Transverse colon (tissue), 4 donors: ENCODE results near the gene COQ8B. TPM values are rescaled to one million over a fixed set of nuclear protein-coding genes. Genes with fewer than 3 reads are reported as not detected.
A peak's percentile ranks its signal among the peaks of the same experiment; 100 is the strongest.

Experiments used
- DNase-seq: peaks from one replicate; pipeline ENCODE4 v3.0.0-alpha.2; 2019
- H3K27ac ChIP-seq, 4 donors: fragments of 200-600 bp; sonication (generic); 2 replicates each; pipeline ENCODE4 v1.5.1; 2016 to 2018; ENCODE audit warnings: inconsistent platforms in 4 of 4
- H3K27me3 ChIP-seq: fragments of 200-600 bp; sonication (generic); 2 replicates; pipeline ENCODE4 v1.5.1; 2017; ENCODE audit warnings: inconsistent platforms
- H3K36me3 ChIP-seq, 4 donors: fragments of 200-600 bp; sonication (generic); 2 replicates each; pipeline ENCODE4 v1.5.1; 2017 to 2019; ENCODE audit warnings: inconsistent platforms in 4 of 4
- H3K4me1 ChIP-seq, 4 donors: fragments of 200-600 bp; sonication (generic); 2 replicates each; pipeline ENCODE4 v1.5.1; 2017 to 2020; ENCODE audit warnings: inconsistent platforms in 4 of 4
- H3K4me3 ChIP-seq, 4 donors: fragments of 200-600 bp; sonication (generic); 1 replicate in 1 of 4; 2 replicates in 3 of 4; pipeline versions ENCODE4 v1.5.1 to v1.6.1; 2017 to 2019; ENCODE audit warnings: inconsistent platforms in 4 of 4
- H3K9me3 ChIP-seq, 2 donors: fragments of 200-600 bp; sonication (generic); 2 replicates each; pipeline ENCODE4 v1.5.1; 2017 to 2019; ENCODE audit warnings: inconsistent platforms in 2 of 2
- EP300 ChIP-seq: sonication (generic); formaldehyde crosslinking; IDR thresholded peaks from one replicate; pipeline ENCODE4 v1.6.1; 2017; ENCODE audit warnings: antibody characterized with exemption, low read depth
- POLR2A ChIP-seq: fragments of 450-650 bp; IDR thresholded peaks from one replicate; pipeline ENCODE4 v1.6.1; 2016; ENCODE audit warnings: antibody characterized with exemption, mild to moderate bottlenecking, moderate library complexity
- POLR2AphosphoS5 ChIP-seq, 3 donors: sonication (generic); formaldehyde crosslinking; IDR thresholded peaks; one replicate each; pipeline ENCODE4 v1.6.1; 2016; ENCODE audit warnings: antibody characterized with exemption in 3 of 3
- WGBS, 2 donors: methylation state at CpG; one replicate each; pipeline ENCODE4 v1.1.5; 2018; ENCODE audit warnings: low coverage in 1 of 2; 5-methylcytosine and 5-hydroxymethylcytosine counted together
- in situ Hi-C, 4 donors: fragments of 200-750 bp; cut with MboI; loops; one replicate each; pipeline versions ENCODE4 v1.15.0 to v1.15.1; 2017; ENCODE audit warnings: low sequenced_read_pairs in 3 of 4, low pct_ligation_motif_present in 1 of 4, low pct_unique_long_range_greater_than_20kb in 1 of 4
- intact Hi-C: fragments of 100-400 bp; cut with DNase I; formaldehyde crosslinking; loops from one replicate; pipeline ENCODE4 v1.15.1; 2023; ENCODE audit warnings: low total_unique reads
- small RNA-seq, 4 donors: library from RNA; depleted of rRNA; stranded (forward); fragments of <200 nt; gene quantifications; one replicate each; pipeline ENCODE3, GENCODE V24; 2016
- total RNA-seq, 4 donors: library from RNA; depleted of rRNA; stranded (reverse); fragments of >200 nt; gene quantifications; one replicate each; pipeline ENCODE4 v1.1.0, GENCODE V29; 2016
- TF ChIP-seq, protein P1 (sequence below), 5 experiments: fragments of 200-600 bp in 3 of 5; fragments of 450-650 bp in 2 of 5; sonication (generic) in 3 of 5; IDR thresholded peaks; 1 replicate in 2 of 5; 2 replicates in 3 of 5; pipeline ENCODE4 v1.5.1; 2016 to 2017; ENCODE audit warnings: antibody characterized with exemption in 5 of 5, inconsistent platforms in 3 of 5, mild to moderate bottlenecking in 2 of 5, moderate library complexity in 1 of 5

Gene COQ8B
- total RNA-seq, 4 donors from 2014 or later = 15.3 to 41.2 (median 36.5) TPM

DNA sequence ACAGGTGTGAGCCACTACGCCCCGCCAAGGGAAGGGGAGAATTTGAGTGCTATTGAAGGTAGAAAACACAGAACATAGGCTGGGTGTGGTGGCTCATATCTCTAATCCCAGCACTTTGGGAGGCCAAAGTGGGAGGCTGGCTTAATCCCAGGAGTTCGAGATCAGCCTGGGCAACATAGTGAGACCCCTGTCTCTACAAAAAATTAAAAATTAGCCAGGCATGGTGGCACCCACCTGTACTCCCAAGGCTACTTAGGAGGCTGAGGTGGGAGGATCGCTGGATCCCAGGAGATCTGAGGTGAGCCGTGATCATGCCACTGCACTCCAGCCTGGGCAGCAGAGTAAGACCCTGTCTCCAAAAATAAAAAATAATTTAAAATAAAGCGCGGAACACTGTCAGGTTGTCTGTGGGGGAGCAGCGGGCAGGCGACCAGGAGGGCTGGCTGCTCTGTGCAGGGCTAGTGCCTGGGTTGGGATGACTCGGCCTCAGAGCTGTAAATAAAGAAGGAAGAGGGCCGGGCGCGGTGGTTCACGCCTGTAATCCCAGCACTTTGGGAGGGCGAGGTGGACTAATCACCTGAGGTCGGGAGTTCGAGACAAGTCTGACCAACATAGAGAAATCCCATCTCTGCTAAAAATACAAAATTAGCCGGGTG lies 74.5 kb downstream of the COQ8B start:
- TF ChIP-seq EP300 (no peak), POLR2AphosphoS5 (IDR thresholded peaks at IDR 0.05) (no peak), POLR2A (no peak)
- TF ChIP-seq, protein P1, sequence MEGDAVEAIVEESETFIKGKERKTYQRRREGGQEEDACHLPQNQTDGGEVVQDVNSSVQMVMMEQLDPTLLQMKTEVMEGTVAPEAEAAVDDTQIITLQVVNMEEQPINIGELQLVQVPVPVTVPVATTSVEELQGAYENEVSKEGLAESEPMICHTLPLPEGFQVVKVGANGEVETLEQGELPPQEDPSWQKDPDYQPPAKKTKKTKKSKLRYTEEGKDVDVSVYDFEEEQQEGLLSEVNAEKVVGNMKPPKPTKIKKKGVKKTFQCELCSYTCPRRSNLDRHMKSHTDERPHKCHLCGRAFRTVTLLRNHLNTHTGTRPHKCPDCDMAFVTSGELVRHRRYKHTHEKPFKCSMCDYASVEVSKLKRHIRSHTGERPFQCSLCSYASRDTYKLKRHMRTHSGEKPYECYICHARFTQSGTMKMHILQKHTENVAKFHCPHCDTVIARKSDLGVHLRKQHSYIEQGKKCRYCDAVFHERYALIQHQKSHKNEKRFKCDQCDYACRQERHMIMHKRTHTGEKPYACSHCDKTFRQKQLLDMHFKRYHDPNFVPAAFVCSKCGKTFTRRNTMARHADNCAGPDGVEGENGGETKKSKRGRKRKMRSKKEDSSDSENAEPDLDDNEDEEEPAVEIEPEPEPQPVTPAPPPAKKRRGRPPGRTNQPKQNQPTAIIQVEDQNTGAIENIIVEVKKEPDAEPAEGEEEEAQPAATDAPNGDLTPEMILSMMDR (IDR thresholded peaks at IDR 0.05) = no peak
- Histone ChIP-seq H3K4me1 (peaks cover 0 to 32% (median 9%) of the 10 kb centered on the region in 4 donors), H3K9me3 (no peaks in the 10 kb centered on the region), H3K27me3 (no peaks in the 10 kb centered on the region), H3K4me3 (no peak overlapping the region), H3K27ac (peak overlapping the region; percentile 19 to 91 (median 56)), H3K36me3 (no peaks in the 10 kb centered on the region)
- WGBS, 2 donors = 78 to 85% methylated on average over 9 to 18 of the region's 18 CpGs
- DNase-seq = no peak
- intact Hi-C loops (no loop called here), in situ Hi-C loops (no loop called here)

Small RNAs within 50 kb of the gene (small RNA-seq; reads per million reads assigned to genes)
- 0 reads per million in 4 donors for gene RNU6-195P

Other genes starting within 250 kb of the COQ8B start
- gene SPTBN4, start 249.9 kb downstream of the COQ8B start, total RNA-seq = 1 to 10 TPM in 2 of 4 donors, under 1 TPM in 2; under 0.01 to 1.5 (median 0.99) TPM
- gene SHKBP1, start 140.0 kb downstream of the COQ8B start, total RNA-seq = 100 to 1,000 TPM in 1 of 4 donors, 10 to 100 TPM in 3; 58.7 to 111 (median 60.9) TPM
- gene LTBP4, start 115.5 kb downstream of the COQ8B start, total RNA-seq = 100 to 1,000 TPM; 122 to 477 (median 253) TPM
- 10 to 100 TPM in 3 of 4 donors, 1 to 10 TPM in 1; 9.0 to 44.9 (median 20.4) TPM for gene NUMBL, start 26.2 kb downstream of the COQ8B start, total RNA-seq
- 10 to 100 TPM; 14.7 to 56.1 (median 33.8) TPM for gene ITPKC, start 226 bp upstream of the COQ8B start, total RNA-seq
- gene ACTMAP, start 33.6 kb upstream of the COQ8B start, total RNA-seq = 10 to 100 TPM in 2 of 4 donors, 1 to 10 TPM in 2; 8.3 to 29.1 (median 12.1) TPM
- 10 to 100 TPM; 45.1 to 85.3 (median 65.6) TPM for gene SNRPA, start 34.3 kb upstream of the COQ8B start, total RNA-seq
- gene MIA, start 58.6 kb upstream of the COQ8B start, total RNA-seq = 10 to 100 TPM in 1 of 4 donors, 1 to 10 TPM in 1, not detected in 2; 5.7 to 23.3 TPM
- 10 to 100 TPM; 25.9 to 84.2 (median 68.1) TPM for gene RAB4B, start 61.4 kb upstream of the COQ8B start, total RNA-seq
- 100 to 1,000 TPM; 102 to 123 (median 115) TPM for gene EGLN2, start 82.3 kb upstream of the COQ8B start, total RNA-seq
- not detected for gene CYP2A6, start 133.6 kb upstream of the COQ8B start, total RNA-seq
- not detected for gene CYP2A7, start 165.3 kb upstream of the COQ8B start, total RNA-seq